OCI-M1 (cell line): ENCODE measurements around the gene KCNQ4.

ENCODE experiments used
- DNase-seq: peaks from one replicate; lab custom pipeline; 2025; lab: John Stamatoyannopoulos, UW

The KCNQ4 gene

DNA sequence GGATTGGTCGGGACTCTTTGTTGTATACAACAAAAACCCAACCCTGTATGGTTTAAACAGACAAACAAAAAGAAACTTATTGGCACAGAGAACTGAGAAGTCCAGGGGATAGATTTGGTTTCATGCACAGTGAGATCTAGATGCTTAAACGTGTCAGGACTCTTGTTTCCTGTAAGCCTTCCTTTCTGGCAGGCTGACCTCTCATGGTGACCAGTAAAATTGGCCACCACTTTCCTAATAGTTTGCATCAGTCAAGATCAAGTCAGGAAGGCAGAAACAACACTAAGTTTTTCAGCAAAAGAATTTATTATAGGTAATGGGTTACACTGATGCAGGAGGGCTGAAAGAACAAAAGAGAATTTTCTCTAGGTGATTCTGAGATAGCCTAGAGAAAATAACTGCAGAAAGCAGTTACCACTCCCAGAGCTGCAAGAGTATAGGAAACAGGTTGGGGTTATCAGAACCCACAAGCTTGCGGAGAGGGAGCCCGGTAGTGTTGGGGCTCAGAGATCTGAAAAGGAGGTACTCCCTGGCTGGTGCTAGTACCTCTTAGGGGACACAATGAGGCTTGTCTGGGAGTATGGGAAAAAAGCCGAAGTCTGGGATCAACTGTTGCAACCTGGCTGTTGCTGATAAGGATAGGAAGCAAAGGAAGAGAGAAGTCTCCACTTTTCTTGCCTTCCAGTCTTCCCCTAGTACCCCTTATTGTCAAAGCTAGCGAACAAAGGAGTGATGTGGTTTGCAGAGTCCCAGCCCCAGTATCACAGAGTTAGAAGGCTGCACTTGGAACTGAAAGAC, 57.1 kb downstream of the KCNQ4 start:
- peak; percentile 75 for DNase-seq

- no peak for DNase-seq
Observed at GRCh38 chr1:40841602-40842001, 58.0 kb downstream of the KCNQ4 start.

DNA sequence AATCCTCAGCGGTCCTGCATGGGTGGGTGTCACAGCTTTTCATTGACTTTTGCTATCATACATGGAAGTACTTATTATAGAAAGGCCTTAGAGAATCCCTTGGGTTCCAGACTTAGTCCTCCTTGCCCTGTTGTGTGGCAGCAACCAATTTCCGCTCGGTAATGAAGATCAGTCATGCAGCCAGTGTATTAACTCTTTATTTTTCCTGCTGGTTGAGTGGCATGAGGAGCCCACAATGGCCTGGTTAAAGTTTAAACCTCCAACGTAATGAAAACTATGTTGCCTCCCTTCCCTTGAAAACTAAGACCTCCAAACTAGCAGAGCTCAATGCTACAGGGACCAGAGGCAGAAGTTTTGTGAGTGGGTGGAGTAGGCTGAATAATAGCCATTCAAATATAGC, 58.6 kb downstream of the KCNQ4 start:
- no peak for DNase-seq

DNA sequence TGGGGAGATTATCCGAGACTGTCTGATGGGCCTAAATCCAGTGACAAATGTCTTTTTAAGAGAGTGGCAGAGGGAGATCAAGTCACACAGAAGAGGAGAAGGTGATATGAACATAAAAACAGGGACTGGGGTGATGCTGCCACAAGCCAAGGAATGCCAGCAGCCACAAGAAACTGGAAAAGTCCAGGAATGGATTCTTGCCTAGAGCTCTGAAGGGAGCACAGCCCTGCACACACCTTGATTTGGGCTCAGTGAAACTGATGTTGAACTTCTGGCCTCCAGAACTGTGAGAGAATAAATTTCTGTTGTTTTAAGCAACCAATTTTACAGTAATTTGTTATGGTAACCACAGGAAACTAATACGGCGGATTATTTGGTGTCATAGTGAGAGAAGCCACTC, 59.1 kb downstream of the KCNQ4 start:
- no peak for DNase-seq

- DNase-seq = no peak
Observed at GRCh38 chr1:40844079-40844478, 60.5 kb downstream of the KCNQ4 start.

DNA sequence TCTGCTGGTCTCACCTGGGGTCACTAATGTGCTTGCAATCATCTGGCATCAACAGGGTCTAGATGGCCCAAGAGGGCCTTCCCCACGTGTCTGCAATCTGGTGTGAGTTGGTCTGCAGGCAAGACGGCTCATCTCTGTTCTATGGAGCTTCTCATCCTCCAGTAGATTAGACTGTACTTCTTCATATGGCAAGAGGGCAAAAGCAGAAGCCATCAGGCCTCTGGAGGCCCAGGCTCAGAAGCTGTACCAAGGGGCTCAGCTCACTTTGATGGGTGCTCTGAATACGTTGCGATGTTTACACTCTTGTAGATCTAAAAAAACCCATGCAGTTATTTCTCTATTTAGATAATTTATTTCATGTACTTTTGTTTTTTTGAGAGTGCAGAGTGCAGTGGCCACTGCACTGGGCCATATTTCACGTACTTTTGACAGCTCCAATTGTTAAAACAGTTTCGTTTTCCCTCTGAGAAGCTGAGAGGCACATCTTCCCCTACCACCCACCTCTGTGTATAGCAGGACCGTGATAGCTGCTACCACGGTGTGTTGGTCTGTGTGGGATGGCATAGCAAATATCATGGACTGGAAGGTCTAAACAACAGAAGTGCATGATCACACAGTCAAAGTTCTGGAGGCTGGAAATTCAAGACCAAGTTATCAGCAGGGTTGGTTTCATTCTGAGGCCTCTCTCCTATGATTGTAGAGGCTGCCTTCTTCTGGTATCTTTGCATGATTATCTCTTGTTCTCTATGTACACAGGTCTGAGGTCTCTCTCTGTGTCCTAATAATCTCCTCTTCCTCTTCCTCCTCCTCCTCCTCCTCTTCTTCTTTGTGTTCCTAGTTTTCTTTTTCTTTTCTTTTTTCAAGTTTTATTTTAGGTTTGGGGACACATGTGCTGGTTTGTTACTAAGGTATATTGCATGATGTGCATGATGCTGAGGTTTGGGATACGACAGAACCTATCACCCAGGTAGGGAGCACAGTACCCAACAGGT, 61.6 kb downstream of the KCNQ4 start:
- peak; percentile 79 for DNase-seq

GRCh38 chr1:40845895-40846294, 62.3 kb downstream of the KCNQ4 start:
- no peak for DNase-seq

GRCh38 chr1:40847023-40847745, 63.6 kb downstream of the KCNQ4 start:
- DNase-seq = no peak

DNA sequence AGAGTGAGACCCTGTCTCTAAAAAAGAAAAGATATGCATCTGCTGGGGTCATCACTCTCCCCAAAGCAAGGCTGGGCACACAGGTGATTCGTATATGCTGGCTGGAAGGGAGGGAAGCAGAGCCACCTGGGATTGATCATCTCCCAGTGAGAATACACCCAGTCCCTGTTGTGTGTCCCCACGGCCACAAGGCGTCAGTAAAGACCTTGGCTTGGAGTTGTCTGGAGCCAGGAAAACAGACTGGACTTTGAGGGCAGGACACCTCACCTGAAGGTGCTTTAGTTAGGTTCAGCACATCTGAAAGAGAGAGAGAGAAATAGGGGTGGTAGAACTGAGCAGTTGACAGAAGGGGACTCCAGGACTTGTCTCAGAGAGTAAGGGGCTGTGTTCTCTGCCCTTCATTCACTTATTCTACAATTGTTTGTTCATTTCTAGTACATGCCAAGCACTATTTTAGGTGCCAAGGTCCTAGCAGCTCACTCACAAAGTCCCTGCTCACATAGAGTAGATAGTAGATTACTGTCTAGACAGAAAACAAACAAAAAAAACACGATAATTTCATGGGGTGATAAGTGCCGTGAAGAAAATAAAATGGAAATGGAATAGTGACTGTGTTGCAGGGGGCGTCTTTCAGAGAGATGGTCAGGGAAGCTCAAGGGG, 65.1 kb downstream of the KCNQ4 start:
- peak; percentile 74 for DNase-seq

- peak; percentile 85 for DNase-seq
Observed at GRCh38 chr1:40849801-40850592, 66.4 kb downstream of the KCNQ4 start.

- DNase-seq = no peak
Observed at GRCh38 chr1:40851643-40852042, 68.1 kb downstream of the KCNQ4 start.

DNA sequence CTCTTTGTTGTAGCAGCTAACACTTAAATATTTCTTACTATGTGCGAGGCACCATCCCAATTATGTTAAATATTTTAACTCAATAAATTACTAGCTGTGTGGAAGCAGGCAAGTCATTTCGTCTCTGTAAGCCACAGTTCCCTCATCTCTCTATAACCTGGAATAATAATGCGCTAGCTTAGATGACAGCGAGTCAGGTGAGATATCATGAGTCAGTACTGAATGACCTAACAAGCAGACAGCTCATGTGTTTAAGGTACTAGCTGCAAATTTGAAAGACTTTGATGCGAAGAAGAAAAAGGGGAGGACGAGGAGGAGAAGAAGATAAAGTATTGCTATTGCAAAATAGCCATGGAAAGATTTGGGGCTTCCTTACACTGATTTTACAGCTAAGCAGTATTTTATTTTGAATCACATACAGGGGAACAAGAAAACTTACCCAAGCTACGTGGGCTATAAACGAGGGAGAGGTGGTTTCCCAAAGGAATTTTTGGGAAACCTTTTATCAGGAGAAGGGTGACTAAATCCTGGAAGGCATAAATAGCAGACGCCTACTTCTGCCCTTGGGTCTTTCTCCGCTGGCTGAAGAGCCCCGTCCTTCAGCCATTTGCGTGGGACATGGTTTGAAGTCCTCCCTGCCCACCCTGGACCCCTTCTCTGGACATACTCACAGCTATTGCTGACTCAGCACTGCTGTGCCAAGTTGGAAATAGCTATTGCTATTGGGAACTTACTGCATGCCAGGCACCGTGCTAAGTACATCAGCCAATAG, 69.7 kb downstream of the KCNQ4 start:
- DNase-seq = no peak

DNA sequence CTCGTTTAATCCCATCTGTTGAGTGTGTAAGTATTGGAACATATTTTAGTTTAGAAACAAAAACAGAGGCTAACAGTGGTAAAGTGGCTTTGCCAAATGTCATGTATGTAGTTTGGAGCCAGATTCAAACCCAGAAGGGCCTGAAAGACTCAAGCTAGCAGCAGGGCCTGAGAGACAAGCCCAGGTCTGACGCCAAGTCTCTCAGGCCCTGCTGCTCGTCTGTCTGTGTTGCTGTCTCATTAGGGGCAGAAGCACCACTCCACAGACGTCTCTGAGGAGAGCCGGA, 70.2 kb downstream of the KCNQ4 start:
- DNase-seq = no peak

GRCh38 chr1:40855513-40855912, 71.9 kb downstream of the KCNQ4 start:
- DNase-seq = peak; percentile 30

DNA sequence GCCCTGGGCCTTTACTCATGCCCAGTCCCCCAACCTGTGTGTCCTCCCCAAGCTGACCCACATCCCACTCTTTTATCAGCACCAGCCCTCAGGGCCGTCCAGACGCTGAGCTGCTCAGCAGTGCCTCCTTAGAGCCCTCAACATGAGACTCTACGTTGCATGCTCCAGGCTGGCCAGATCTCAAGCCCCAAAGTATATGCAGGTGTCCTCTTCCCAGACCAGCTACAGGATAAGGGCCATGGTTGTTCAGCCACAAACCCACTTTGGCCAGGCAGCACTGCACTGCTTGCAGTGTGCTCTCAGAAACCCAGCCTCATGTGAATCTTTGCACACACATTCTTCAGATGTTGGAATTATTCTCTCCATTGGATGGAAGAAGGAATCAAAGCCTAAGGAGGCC, 72.5 kb downstream of the KCNQ4 start:
- DNase-seq = no peak

DNA sequence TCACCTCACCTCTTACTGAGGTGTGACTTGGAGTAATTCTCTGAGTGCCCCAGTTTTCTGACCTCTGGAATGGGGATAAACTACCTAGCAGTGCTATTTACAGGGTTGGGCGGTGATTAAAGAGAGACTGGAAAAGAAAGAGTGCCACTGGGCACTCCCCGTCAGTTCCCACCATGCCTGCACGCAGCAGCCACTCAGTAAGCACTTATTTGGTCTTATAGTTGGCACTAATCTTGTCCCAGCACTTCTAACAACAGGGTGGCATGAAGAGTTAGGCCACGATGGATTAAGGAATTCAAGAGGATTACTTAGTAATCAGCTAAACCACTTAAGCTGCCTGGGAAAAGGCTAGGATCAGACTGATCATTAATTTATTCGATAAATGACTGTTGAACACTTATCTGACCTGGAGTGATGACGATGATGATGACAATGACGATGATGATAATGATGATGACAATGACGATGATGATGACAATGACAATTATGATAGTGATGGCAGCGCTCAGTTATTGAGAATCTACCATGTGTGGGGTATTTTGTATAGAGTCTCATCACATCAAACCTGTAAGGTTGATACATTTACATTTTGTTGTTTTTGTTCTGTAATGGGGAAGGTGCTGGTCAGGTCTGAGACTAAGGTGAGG, 73.2 kb downstream of the KCNQ4 start:
- no peak for DNase-seq

DNA sequence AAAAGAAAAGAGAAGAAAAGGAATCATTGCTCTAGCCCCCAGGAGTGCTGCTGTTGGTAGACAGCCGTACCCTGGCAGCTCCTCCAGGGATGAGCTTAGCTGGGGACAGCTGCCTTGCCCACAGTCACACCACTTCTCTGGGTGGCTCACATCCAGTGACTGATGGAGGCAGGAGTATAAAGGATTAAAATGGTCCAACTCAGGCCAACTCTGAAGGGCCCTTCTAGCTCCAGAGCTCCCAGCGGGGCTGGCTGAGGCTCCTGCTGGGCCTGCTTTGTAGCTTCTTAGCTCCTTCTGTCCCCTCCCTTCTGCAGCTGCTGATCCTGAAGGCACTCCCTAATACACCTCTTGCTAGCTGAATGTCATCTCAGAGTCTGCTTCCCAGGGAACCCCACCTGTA, 74.2 kb downstream of the KCNQ4 start:
- DNase-seq = no peak

GRCh38 chr1:40858856-40859416, 75.3 kb downstream of the KCNQ4 start:
- DNase-seq = no peak

- no peak for DNase-seq
Observed at GRCh38 chr1:40860706-40861223, 77.2 kb downstream of the KCNQ4 start.
